GM23338 (cell line): Measurements from ENCODE around the gene SWT1.

Experiments used
- CREB1 ChIP-seq: fragments of 250-450 bp; sonication (Bioruptor Pico); IDR thresholded peaks from 2 replicates; pipeline ENCODE4 v1.5.0; 2020; ENCODE audit warnings: low read depth, mild to moderate bottlenecking, moderate library complexity
- EZH2 ChIP-seq: fragments of 200-600 bp; sonication (generic); IDR thresholded peaks from one replicate; pipeline ENCODE4 v1.8.0; 2017; ENCODE audit warnings: antibody characterized with exemption, mild to moderate bottlenecking, low read depth; ENCODE audit not compliant: unreplicated experiment
- EZH2phosphoT487 ChIP-seq: fragments of 200-600 bp; sonication (generic); IDR thresholded peaks from one replicate; pipeline ENCODE4 v1.8.1; 2018; ENCODE audit warnings: antibody characterized with exemption; ENCODE audit not compliant: unreplicated experiment
- JUNB ChIP-seq: IDR thresholded peaks from one replicate; pipeline ENCODE4 v1.6.1; 2016; ENCODE audit warnings: antibody characterized with exemption; ENCODE audit not compliant: unreplicated experiment
- NANOG ChIP-seq: IDR thresholded peaks from 2 replicates; pipeline ENCODE4 v1.6.1; 2016; ENCODE audit warnings: antibody characterized with exemption, borderline replicate concordance
- POLR2AphosphoS5 ChIP-seq: IDR thresholded peaks from 2 replicates; pipeline ENCODE4 v1.6.1; 2016; ENCODE audit warnings: antibody characterized with exemption, low read depth
- TF ChIP-seq, protein P1 (sequence below), 2 experiments: fragments of 200-600 bp in 1 of 2; sonication (generic) in 1 of 2; conservative IDR thresholded peaks; 2 replicates each; pipeline versions ENCODE4 v1.5.1 to v1.6.1; 2016 to 2017; ENCODE audit warnings: antibody characterized with exemption in 2 of 2, low read depth in 2 of 2, mild to moderate bottlenecking in 2 of 2, moderate library complexity in 1 of 2
- TF ChIP-seq, protein P2 (sequence below): IDR thresholded peaks from 2 replicates; pipeline ENCODE4 v1.6.1; 2016; ENCODE audit warnings: antibody characterized with exemption
- TF ChIP-seq, protein P3 (sequence below): IDR thresholded peaks from one replicate; pipeline ENCODE4 v1.6.1; 2018; ENCODE audit warnings: antibody characterized with exemption; ENCODE audit not compliant: unreplicated experiment

GRCh38 chr1:185208626-185209180, 51.7 kb downstream of the SWT1 start:
- TF ChIP-seq CREB1 (CRISPR knock-in tag) (no peak), NANOG (no peak), EZH2 (no peak), POLR2AphosphoS5 (no peak), JUNB (no peak), EZH2phosphoT487 (no peak)
- TF ChIP-seq, protein P1, sequence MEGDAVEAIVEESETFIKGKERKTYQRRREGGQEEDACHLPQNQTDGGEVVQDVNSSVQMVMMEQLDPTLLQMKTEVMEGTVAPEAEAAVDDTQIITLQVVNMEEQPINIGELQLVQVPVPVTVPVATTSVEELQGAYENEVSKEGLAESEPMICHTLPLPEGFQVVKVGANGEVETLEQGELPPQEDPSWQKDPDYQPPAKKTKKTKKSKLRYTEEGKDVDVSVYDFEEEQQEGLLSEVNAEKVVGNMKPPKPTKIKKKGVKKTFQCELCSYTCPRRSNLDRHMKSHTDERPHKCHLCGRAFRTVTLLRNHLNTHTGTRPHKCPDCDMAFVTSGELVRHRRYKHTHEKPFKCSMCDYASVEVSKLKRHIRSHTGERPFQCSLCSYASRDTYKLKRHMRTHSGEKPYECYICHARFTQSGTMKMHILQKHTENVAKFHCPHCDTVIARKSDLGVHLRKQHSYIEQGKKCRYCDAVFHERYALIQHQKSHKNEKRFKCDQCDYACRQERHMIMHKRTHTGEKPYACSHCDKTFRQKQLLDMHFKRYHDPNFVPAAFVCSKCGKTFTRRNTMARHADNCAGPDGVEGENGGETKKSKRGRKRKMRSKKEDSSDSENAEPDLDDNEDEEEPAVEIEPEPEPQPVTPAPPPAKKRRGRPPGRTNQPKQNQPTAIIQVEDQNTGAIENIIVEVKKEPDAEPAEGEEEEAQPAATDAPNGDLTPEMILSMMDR (conservative IDR thresholded peaks at IDR 0.05; ENCODE audit: low read depth in 2 of 2), result no peak
- TF ChIP-seq, protein P2, sequence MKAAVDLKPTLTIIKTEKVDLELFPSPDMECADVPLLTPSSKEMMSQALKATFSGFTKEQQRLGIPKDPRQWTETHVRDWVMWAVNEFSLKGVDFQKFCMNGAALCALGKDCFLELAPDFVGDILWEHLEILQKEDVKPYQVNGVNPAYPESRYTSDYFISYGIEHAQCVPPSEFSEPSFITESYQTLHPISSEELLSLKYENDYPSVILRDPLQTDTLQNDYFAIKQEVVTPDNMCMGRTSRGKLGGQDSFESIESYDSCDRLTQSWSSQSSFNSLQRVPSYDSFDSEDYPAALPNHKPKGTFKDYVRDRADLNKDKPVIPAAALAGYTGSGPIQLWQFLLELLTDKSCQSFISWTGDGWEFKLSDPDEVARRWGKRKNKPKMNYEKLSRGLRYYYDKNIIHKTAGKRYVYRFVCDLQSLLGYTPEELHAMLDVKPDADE, result no peak
- TF ChIP-seq, protein P3, sequence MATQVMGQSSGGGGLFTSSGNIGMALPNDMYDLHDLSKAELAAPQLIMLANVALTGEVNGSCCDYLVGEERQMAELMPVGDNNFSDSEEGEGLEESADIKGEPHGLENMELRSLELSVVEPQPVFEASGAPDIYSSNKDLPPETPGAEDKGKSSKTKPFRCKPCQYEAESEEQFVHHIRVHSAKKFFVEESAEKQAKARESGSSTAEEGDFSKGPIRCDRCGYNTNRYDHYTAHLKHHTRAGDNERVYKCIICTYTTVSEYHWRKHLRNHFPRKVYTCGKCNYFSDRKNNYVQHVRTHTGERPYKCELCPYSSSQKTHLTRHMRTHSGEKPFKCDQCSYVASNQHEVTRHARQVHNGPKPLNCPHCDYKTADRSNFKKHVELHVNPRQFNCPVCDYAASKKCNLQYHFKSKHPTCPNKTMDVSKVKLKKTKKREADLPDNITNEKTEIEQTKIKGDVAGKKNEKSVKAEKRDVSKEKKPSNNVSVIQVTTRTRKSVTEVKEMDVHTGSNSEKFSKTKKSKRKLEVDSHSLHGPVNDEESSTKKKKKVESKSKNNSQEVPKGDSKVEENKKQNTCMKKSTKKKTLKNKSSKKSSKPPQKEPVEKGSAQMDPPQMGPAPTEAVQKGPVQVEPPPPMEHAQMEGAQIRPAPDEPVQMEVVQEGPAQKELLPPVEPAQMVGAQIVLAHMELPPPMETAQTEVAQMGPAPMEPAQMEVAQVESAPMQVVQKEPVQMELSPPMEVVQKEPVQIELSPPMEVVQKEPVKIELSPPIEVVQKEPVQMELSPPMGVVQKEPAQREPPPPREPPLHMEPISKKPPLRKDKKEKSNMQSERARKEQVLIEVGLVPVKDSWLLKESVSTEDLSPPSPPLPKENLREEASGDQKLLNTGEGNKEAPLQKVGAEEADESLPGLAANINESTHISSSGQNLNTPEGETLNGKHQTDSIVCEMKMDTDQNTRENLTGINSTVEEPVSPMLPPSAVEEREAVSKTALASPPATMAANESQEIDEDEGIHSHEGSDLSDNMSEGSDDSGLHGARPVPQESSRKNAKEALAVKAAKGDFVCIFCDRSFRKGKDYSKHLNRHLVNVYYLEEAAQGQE, result no peak
